GM19372 (cell line): ENCODE results near the gene THAP3.

Experiments
- ATAC-seq: cut with Tn5 transposase; IDR thresholded peaks from one replicate; pipeline ENCODE4 v1.9.1; 2021; ENCODE audit warnings: mild to moderate bottlenecking, low read depth, moderate library complexity; ENCODE audit not compliant: unreplicated experiment

Gene THAP3

GRCh38 chr1:6624710-6625583 is at the start of gene THAP3:
TSS of gene THAP3 (plus strand) at chr1:6624868. CDS start at chr1:6625219, 351 bp downstream.
- peak; percentile 78 for ATAC-seq

- ATAC-seq = no peak
These were observed 46.7 kb upstream of the THAP3 start for GRCh38 chr1:6577831-6578525.

GRCh38 chr1:6578624-6579373 is 45.9 kb upstream of the THAP3 start:
- ATAC-seq = no peak

GRCh38 chr1:6579374-6580118 is 45.1 kb upstream of the THAP3 start, which contains the start of gene ZBTB48:
TSS of gene ZBTB48 (plus strand) at chr1:6579994. CDS start at chr1:6580610, 616 bp downstream.
- ATAC-seq = peak; percentile 97

GRCh38 chr1:6580119-6580592 is 44.5 kb upstream of the THAP3 start:
- ATAC-seq = peak; percentile 2

GRCh38 chr1:6580593-6581409 is 43.9 kb upstream of the THAP3 start:
- no peak for ATAC-seq

GRCh38 chr1:6581561-6582305 is 42.9 kb upstream of the THAP3 start:
- no peak for ATAC-seq

GRCh38 chr1:6582370-6582769 is 42.3 kb upstream of the THAP3 start:
- ATAC-seq = no peak

- ATAC-seq = no peak
These were observed 40.3 kb upstream of the THAP3 start for GRCh38 chr1:6584126-6585080.

- ATAC-seq = no peak
These were observed 39.5 kb upstream of the THAP3 start for GRCh38 chr1:6585081-6585722.

GRCh38 chr1:6585841-6586240 is 38.8 kb upstream of the THAP3 start:
- no peak for ATAC-seq

- ATAC-seq = no peak
These were observed 38.3 kb upstream of the THAP3 start for GRCh38 chr1:6586404-6586816.

GRCh38 chr1:6587261-6588005 is 37.2 kb upstream of the THAP3 start:
- no peak for ATAC-seq

- no peak for ATAC-seq
These were observed 36.4 kb upstream of the THAP3 start for GRCh38 chr1:6588128-6588892.

GRCh38 chr1:6588893-6589520 is 35.7 kb upstream of the THAP3 start:
- ATAC-seq = no peak
